GM10847 (cell line): ENCODE measurements around the gene APEX1.

ENCODE experiments used
- POLR2A ChIP-seq: IDR thresholded peaks from 2 replicates; pipeline ENCODE4 v1.6.1; 2011; ENCODE audit not compliant: insufficient read length; ENCODE audit errors: extremely low read depth

Gene APEX1

GRCh38 chr14:20429801-20430669, 25.0 kb upstream of the APEX1 start:
- TF ChIP-seq POLR2A = no peak

- no peak for TF ChIP-seq POLR2A
Observed at GRCh38 chr14:20434701-20435581, 20.1 kb upstream of the APEX1 start.

GRCh38 chr14:20435582-20436362, 19.3 kb upstream of the APEX1 start, which contains the start of gene KLHL33:
Gene KLHL33, minus strand, starts transcription at chr14:20436166. Its CDS starts 355 bp downstream, at chr14:20435811.
- TF ChIP-seq POLR2A = no peak

GRCh38 chr14:20436363-20436755, 18.7 kb upstream of the APEX1 start:
- TF ChIP-seq POLR2A = no peak

GRCh38 chr14:20438664-20439063, 16.4 kb upstream of the APEX1 start:
- no peak for TF ChIP-seq POLR2A

GRCh38 chr14:20440465-20440864, 14.6 kb upstream of the APEX1 start:
- no peak for TF ChIP-seq POLR2A

GRCh38 chr14:20440882-20441281, 14.1 kb upstream of the APEX1 start:
- TF ChIP-seq POLR2A = no peak

GRCh38 chr14:20441461-20441860, 13.6 kb upstream of the APEX1 start:
- no peak for TF ChIP-seq POLR2A

GRCh38 chr14:20446889-20447288, 8.1 kb upstream of the APEX1 start:
- no peak for TF ChIP-seq POLR2A

- TF ChIP-seq POLR2A = no peak
Observed at GRCh38 chr14:20455355-20456300, 602 bp downstream of the APEX1 start.

- TF ChIP-seq POLR2A = no peak
Observed at GRCh38 chr14:20456971-20457370, 1.9 kb downstream of the APEX1 start.

- no peak for TF ChIP-seq POLR2A
Observed at GRCh38 chr14:20458031-20458789, 3.2 kb downstream of the APEX1 start.

- TF ChIP-seq POLR2A = no peak
Observed at GRCh38 chr14:20460458-20461224, 5.6 kb downstream of the APEX1 start.
